Activated CD4-positive, alpha-beta T cell treated with anti-CD3 and anti-CD28 coated beads, Interleukin-2, Interleukin-4, amounts not matched to agents 100 ng/mL and 50 ng/mL, durations not matched to agents 16 hours and 8 hours (primary cell): ENCODE measurements around the gene MACC1.

Source experiments
- DNase-seq: peaks from one replicate; pipeline ENCODE4 v3.0.0-alpha.2; 2020; ENCODE audit warnings: low spot score

MACC1 gene

GRCh38 chr7:20229646-20230500 lies 12.7 kb upstream of the MACC1 start:
- no peak for DNase-seq

DNA sequence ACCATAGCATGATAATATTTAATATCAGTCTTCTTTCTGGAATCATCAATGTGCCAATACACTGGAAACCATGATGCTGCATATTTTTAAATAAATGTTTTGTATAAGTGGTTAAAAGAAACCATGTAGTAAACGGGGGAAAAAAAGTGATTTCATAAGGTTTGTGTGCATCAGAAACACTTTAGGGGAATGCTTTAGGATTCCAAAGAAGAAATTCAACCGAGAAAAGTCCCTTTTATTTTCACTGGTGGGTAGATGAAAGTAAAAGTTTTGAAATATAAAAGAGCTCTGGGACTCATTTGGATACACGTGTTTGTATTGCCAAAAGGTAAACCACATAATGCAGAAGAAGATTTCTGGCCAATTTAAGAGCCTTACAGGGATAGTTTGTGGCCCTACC lies 11.9 kb upstream of the MACC1 start:
- no peak for DNase-seq

- no peak for DNase-seq
Observed at GRCh38 chr7:20228654-20229053, 11.5 kb upstream of the MACC1 start.

- DNase-seq: no peak
Observed at GRCh38 chr7:20227291-20227795, 10.2 kb upstream of the MACC1 start.

DNA sequence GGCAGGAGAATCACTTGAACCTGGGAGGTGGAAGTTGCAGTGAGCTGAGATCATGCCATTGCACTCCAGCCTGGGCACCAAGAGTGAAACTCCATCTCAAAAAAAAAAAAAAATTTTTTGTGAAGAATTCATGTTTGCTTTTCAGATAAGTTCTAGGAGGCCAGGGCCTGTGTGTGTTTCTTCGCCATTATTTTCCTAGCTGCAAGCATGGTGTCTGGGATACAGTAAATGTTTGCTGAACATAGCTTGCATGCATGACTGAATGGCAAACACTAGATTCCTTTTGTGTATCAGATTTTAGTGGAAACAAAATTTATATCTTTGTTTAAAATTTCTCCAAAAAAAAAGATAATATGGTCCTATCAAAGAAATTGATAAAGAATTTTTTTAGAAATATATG lies 9.7 kb upstream of the MACC1 start:
- no peak for DNase-seq

DNA sequence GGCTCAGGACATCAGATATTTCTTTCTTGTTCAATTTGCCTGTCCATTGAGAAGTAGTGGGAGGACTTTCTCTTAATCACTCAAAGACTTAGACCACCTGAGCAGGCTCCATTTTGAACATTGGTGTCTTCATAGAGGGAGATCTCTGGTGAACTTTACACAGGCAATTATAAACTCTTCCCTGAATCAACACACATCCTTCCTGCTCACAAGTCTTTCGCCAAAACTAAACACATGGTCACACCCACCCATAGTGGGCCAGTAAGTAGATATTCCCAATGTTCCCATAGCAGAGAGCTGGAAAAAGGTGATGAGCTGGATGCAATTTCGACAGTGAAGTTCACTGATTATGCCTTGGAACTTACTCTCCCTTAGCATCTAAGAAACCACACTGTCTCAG lies 8.2 kb upstream of the MACC1 start:
- DNase-seq: no peak

GRCh38 chr7:20224025-20224424 lies 6.8 kb upstream of the MACC1 start:
- DNase-seq: no peak

DNA sequence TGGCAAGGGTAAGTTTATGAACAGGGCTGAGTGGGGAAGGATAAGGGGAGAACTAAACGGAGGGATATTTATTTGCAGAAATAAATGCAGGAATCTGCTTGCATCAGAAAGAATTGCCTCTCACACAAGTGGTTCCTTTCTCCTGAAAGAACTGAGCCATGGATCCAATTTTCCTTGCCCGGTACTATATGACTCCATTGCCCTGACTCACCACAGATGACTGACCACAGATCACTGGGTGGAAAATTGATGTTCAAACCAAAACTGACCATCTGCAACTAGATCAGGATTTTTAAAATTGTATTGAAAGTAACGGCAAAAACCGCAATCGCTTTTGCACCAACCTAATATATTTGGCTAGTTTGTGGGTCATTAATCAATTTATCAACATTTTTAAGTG lies 6.2 kb upstream of the MACC1 start:
- DNase-seq: no peak

DNA sequence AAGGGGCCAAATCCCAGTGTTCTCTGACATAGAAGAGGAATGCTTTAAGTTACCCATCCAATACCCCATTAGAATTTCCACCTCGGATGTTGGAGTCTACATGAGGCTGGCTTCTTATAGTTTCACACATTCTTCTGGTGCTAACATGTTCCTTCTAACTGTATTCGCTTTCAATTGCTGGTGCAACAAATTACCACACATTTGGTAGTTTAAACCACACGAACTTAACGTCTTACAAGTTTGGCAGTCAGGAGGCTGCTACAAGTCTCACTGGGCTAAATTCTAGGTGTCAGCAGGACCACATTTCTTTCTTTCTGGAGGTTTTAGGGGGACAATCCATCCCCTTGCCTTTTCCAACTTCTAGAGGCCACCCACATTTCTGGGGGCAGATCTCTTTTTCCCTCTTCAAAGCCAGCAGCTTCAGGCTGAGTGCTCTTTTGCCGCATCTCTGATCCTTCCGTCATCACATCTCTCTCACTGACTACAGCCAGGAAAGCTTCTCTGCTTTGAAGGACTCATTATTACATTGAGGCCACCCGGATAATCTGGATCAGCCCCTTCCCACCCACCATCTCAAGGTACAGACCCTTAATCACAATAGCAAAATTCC lies 5.1 kb upstream of the MACC1 start:
- no peak for DNase-seq

DNA sequence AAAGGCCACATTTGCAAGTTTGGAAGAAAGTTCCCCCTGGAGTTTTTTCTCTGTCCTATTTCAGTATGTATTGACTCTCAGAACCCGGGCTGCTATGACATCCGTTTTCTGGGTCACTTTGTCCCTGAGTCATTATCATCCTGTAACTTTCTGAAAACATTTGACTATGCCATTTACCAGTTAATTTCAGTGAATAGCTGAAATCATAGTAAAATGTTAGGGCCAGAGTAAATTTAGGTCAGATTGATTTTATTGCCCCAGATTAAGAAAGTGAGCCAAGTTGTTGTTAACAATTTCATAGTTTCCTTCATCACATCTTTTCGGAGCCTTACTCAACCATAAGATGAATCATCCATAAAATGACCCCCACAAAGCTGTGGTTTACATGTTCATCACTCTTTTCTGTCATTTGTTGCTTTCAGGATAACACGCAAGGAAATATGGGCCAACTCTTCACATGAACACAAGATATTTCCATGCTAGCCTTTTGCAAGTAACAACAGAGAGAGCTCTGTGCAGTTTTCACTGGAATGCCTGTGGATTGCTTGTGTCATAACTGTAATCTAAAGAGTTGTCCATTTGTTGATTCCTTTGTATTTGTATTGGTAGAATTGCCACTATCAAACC lies 3.9 kb upstream of the MACC1 start:
- DNase-seq: peak; percentile 22

DNA sequence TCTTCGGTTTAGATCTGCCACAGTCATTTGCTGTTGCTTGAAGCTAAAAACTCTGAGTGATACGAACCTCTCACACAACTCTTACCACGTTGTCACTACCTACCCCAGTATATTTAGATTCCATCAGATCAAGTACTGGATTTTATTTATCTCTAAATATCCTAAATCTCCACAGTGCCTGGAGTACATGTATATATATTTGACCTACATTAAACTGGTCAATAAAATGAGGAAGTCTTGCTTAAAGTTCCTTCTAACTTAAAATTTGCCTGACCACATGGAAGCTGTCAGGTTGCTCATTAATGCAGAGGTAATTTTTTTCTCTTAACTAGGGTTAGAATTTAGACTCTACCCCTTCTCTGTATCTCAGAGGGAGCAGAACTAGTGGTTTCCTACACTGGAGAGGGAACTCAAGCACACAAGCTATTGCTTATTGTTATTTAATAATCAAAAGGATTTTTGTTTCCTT lies 3.1 kb upstream of the MACC1 start:
- DNase-seq: no peak

GRCh38 chr7:20219446-20220292 lies 2.5 kb upstream of the MACC1 start:
- no peak for DNase-seq

DNA sequence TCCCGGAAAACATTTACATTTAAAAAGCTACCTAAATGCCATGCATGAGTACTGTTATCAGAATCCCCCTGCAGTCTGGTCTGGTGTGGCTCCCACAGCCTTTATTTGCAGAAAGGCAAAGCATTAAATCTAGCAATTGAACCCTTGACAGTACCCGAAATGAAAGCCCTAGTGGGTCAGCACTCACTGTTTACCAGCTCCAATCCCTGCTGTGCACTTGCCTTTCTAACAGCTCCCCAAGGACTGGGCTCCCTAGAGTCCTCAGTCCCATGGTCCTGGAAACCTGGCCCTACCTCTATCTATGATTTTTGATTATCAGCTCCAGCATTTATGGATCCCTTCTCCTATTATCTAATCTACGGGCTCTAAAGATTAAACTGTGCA lies 1.9 kb upstream of the MACC1 start:
- no peak for DNase-seq

DNA sequence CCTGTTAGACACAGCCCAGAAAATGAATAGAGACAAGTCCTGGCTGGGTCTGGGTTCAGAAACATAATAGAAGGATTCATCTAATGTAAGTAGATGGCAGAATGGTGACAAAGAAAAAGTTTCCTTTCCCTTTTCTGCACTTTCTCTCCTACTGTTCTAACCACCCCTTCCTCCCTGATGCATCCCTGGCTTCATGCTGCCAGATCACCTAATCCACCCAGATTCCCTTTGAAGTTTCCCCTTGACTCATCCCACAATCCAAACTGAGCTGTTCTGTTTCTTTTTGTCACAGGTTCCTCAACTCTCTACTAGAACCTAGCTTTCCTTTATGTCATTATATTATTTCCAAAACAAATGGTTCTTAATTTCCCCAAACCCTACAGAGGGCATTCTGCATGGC lies 1.1 kb upstream of the MACC1 start:
- no peak for DNase-seq

- no peak for DNase-seq
Observed at GRCh38 chr7:20216406-20217036, 663 bp downstream of the MACC1 start.

- DNase-seq: no peak
Observed at GRCh38 chr7:20214921-20215669, 2.1 kb downstream of the MACC1 start.

GRCh38 chr7:20214132-20214531 lies 3.1 kb downstream of the MACC1 start:
- DNase-seq: no peak

DNA sequence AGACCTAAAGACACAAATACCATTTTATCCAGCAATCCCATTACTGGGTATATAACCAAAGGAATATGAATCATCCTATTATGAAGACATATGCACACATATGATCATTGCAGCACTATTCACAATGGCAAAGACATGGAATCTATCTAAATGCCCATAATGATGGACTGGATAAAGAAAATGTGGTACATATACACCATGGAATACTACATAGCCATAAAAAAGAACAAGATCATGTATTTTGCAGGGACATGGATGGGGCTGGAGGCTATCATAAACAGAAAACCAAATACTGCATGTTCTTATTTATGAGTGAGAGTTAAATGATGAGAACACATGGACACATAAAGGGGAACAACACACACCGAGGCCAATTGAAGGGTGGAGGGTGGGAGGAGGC lies 3.8 kb downstream of the MACC1 start:
- no peak for DNase-seq

- DNase-seq: no peak
Observed at GRCh38 chr7:20211376-20211775, 5.8 kb downstream of the MACC1 start.

DNA sequence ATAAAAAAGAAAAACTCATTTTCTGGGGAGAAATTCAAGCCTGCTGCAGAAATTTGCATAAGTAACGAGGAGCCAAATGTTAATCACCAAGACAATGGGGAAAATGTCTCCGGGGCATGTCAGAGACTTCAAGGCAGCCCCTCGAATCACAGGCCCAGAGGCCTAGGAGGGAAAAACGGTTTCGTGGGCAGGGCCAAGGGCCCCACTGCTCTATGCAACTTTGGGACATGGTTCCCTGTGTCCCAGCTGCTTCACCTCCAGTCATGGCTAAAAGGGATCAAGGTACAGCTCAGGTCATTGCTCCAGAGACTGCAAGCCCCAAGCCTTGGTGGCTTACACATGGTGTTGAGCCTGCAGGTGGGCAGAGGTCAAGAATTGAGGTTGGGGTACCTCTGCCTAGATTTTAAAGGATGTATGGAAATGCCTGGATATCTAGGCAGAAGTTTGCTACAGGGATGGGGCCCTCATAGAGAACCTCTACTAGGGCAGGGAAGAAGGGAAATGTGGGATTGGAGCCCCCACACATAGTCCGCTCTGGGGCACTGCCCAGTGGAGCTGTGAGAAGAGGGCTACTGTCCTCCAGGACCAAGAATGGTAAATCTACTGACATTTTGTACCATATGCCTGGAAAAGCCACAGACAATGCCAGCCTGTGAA lies 8.4 kb downstream of the MACC1 start:
- no peak for DNase-seq
